Ascending aorta (tissue), 2 donors: ENCODE data around the gene MTCL1. TPM values are rescaled to one million over a fixed set of nuclear protein-coding genes. Genes with fewer than 3 reads are reported as not detected.
A peak's percentile ranks its signal among the peaks of the same experiment; 100 is the strongest.

Source experiments
- DNase-seq, 2 donors: peaks; one replicate each; pipeline ENCODE4 v3.0.0-alpha.2; 2019; ENCODE audit warnings: low spot score in 2 of 2
- H3K27ac ChIP-seq, 2 donors: fragments of 200-600 bp; sonication (generic); one replicate each; pipeline ENCODE4 v1.5.1; 2016 to 2017; ENCODE audit warnings: mild to moderate bottlenecking in 1 of 2
- H3K27me3 ChIP-seq: fragments of 200-600 bp; sonication (generic); one replicate; pipeline ENCODE4 v1.5.1; 2017
- H3K36me3 ChIP-seq, 2 donors: fragments of 200-600 bp; sonication (generic); one replicate each; pipeline ENCODE4 v1.5.1; 2016
- H3K4me1 ChIP-seq, 2 donors: fragments of 200-600 bp; sonication (generic); one replicate each; pipeline ENCODE4 v1.5.1; 2016 to 2017; ENCODE audit warnings: mild to moderate bottlenecking in 1 of 2
- H3K4me3 ChIP-seq, 2 donors: fragments of 200-600 bp; sonication (generic); one replicate each; pipeline ENCODE4 v1.5.1; 2016 to 2017; ENCODE audit warnings: mild to moderate bottlenecking in 1 of 2
- H3K9me3 ChIP-seq, 2 donors: fragments of 200-600 bp; sonication (generic); one replicate each; pipeline ENCODE4 v1.5.1; 2016
- intact Hi-C: fragments of 100-400 bp; cut with DNase I; formaldehyde crosslinking; loops from one replicate; pipeline ENCODE4 v1.15.1; 2023
- total RNA-seq: library from RNA; depleted of rRNA; stranded (reverse); fragments of >200 nt; gene quantifications from one replicate; pipeline ENCODE4 v1.1.0, GENCODE V29; 2016
- TF ChIP-seq, protein P1 (sequence below), 3 experiments: fragments of 200-600 bp in 2 of 3; fragments of 450-650 bp in 1 of 3; sonication (generic) in 2 of 3; IDR thresholded peaks; one replicate each; pipeline ENCODE4 v1.5.1; 2016 to 2019; ENCODE audit warnings: antibody characterized with exemption in 3 of 3, mild to moderate bottlenecking in 1 of 3, moderate library complexity in 1 of 3

Gene MTCL1
- total RNA-seq, 1 donor from 2014 or later, result 105 TPM

DNA sequence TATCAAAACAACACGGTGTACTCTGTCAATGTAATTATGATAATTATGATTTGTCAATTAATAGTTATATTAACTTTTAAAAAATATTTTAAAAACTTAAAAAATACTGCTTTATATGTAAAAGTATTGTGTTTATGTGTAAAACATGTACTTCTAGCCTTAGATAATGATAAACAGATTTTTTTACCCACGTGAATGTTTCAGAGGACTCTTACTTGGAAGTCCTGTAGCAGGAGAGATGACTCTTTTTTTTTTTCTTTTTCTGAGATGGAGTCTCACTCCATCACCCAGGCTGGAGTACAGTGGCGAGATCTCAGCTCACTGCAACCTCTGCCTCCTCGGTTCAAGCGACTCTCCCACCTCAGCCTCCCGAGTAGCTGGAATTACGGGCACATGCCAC lies 6.2 kb upstream of the MTCL1 start:
- DNase-seq, result no peak
- H3K27ac ChIP-seq, result no peak overlapping the region
- TF ChIP-seq, protein P1, sequence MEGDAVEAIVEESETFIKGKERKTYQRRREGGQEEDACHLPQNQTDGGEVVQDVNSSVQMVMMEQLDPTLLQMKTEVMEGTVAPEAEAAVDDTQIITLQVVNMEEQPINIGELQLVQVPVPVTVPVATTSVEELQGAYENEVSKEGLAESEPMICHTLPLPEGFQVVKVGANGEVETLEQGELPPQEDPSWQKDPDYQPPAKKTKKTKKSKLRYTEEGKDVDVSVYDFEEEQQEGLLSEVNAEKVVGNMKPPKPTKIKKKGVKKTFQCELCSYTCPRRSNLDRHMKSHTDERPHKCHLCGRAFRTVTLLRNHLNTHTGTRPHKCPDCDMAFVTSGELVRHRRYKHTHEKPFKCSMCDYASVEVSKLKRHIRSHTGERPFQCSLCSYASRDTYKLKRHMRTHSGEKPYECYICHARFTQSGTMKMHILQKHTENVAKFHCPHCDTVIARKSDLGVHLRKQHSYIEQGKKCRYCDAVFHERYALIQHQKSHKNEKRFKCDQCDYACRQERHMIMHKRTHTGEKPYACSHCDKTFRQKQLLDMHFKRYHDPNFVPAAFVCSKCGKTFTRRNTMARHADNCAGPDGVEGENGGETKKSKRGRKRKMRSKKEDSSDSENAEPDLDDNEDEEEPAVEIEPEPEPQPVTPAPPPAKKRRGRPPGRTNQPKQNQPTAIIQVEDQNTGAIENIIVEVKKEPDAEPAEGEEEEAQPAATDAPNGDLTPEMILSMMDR (IDR thresholded peaks at IDR 0.05), result no peak
- peaks cover 3 to 4% of the 10 kb centered on the region in 2 donors for H3K4me1 ChIP-seq
- H3K27me3 ChIP-seq, result no peaks in the 10 kb centered on the region
- intact Hi-C loops, result no loop called here
- H3K4me3 ChIP-seq, result no peak overlapping the region
- no peaks in the 10 kb centered on the region for H3K36me3 ChIP-seq
- H3K9me3 ChIP-seq, result no peaks in the 10 kb centered on the region

DNA sequence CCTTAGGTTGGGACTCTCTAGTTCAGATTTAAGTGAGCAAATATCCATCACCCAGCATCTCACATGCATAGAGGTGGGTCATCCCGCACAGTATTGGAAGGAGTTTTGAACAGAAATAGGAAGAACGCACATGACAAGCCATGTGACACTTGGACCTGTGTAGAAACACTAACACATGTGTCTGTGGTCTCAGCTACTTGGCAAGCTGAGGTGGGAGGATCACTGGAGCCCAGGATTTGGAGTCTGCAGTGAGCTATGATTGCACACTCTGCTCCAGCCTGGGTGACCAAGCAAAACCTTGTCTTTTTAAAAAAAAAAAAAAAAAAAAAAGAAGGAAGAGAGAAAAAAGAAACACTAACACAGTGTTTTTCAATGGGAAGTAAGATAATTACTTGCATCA lies 5.4 kb upstream of the MTCL1 start:
- DNase-seq, result no peak
- H3K4me1 ChIP-seq, result peaks cover 3 to 4% of the 10 kb centered on the region in 2 donors
- H3K27me3 ChIP-seq, result no peaks in the 10 kb centered on the region
- H3K4me3 ChIP-seq, result no peak overlapping the region
- intact Hi-C loops, result loop anchor here (10.0 kb wide), 2 partner anchors 435 to 775 kb away; partner anchors contain the start of genes ANKRD12 and RALBP1
- no peak overlapping the region for H3K27ac ChIP-seq
- H3K36me3 ChIP-seq, result no peaks in the 10 kb centered on the region
- no peaks in the 10 kb centered on the region for H3K9me3 ChIP-seq
- TF ChIP-seq, protein P1 (IDR thresholded peaks at IDR 0.05), result no peak

GRCh38 chr18:8701546-8702118 lies 3.7 kb upstream of the MTCL1 start:
- Histone ChIP-seq H3K9me3 (no peaks in the 10 kb centered on the region), H3K27ac (no peak overlapping the region), H3K4me3 (no peak overlapping the region), H3K36me3 (no peaks in the 10 kb centered on the region), H3K4me1 (peaks cover 4 to 6% of the 10 kb centered on the region in 2 donors), H3K27me3 (no peaks in the 10 kb centered on the region)
- intact Hi-C loops, result loop anchor here (10.0 kb wide), 2 partner anchors 433 to 773 kb away; partner anchors contain the start of genes ANKRD12 and RALBP1
- DNase-seq, result no peak
- TF ChIP-seq, protein P1 (IDR thresholded peaks at IDR 0.05), result no peak

DNA sequence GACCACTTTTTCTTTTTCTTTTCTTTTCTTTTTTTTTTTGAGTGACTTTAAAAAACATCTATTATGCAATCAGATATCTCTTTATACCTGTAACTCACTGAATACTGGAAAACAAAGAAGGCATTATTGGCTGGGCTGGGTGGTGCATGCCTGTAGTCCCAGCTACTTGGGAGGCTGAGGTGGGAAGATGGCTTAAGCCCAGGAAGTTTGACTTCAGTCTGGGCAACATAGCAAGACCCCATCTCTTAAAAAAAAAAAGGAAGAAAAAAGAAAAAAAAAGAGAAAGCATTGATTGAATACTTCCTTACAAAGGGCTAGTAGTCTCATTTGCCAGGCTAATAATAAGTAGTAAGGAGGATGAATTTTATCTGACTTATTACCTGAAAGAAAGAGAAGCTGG lies 2.7 kb upstream of the MTCL1 start:
- Histone ChIP-seq H3K4me3 (no peak overlapping the region), H3K4me1 (peaks cover 4 to 11% of the 10 kb centered on the region in 2 donors), H3K27me3 (no peaks in the 10 kb centered on the region), H3K9me3 (no peaks in the 10 kb centered on the region), H3K36me3 (no peaks in the 10 kb centered on the region), H3K27ac (no peak overlapping the region)
- DNase-seq, result no peak
- intact Hi-C loops, result loop anchor here (10.0 kb wide), 2 partner anchors 432 to 772 kb away; partner anchors contain the start of genes ANKRD12 and RALBP1
- TF ChIP-seq, protein P1 (IDR thresholded peaks at IDR 0.05), result no peak

DNA sequence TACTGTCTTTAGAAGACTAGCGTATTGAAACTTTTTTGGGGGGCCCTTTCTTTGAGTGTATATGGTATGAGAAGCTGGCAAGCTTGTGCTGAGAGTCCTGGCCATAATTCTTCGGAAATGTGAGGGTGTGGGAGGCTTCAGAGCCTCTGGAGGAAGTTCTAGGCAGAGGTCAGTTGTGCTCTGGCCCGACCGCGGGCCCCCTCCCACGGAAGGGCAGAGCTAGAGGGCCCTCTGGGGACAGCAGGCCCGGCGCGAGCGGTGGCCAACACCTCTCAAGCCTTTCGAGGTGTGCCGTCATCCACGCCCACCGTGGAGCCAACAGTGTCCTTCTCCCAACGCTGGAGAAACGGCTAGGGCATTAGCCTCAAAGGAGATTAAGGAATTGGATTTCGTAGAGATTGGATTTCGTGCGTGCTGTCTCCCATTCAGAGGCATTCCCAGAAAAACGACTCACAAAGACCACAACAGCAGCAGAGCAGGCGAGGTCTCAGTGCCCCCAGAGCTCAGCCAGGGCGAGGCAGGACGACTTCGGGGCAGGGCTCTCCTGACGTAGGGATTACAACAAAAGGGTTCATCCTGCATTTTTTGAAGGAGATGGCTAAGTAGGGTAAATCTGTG lies 2.2 kb upstream of the MTCL1 start:
- H3K27me3 ChIP-seq, result no peaks in the 10 kb centered on the region
- H3K4me3 ChIP-seq, result no peak overlapping the region
- intact Hi-C loops, result loop anchor here (10.0 kb wide), 2 partner anchors 432 to 772 kb away; partner anchors contain the start of genes ANKRD12 and RALBP1
- H3K9me3 ChIP-seq, result no peaks in the 10 kb centered on the region
- TF ChIP-seq, protein P1 (IDR thresholded peaks at IDR 0.05), result no peak
- peaks cover 4 to 11% of the 10 kb centered on the region in 2 donors for H3K4me1 ChIP-seq
- H3K27ac ChIP-seq, result peak overlapping the region in 1 of 2 donors; percentile 96
- DNase-seq, result no peak
- no peaks in the 10 kb centered on the region for H3K36me3 ChIP-seq
